Epithelial cell of esophagus (primary cell): ENCODE results near the gene USF3.

Experiments
- DNase-seq: peaks from one replicate; pipeline ENCODE4 v3.0.0; 2010; ENCODE audit warnings: low read depth
- H3K4me3 ChIP-seq: 2 replicates; pipeline ENCODE4 v1.5.1; 2011; ENCODE audit warnings: mild to moderate bottlenecking, low read length, control low read depth
- TF ChIP-seq, protein P1 (sequence below): IDR thresholded peaks from 2 replicates; pipeline ENCODE4 v1.5.1; 2011; ENCODE audit warnings: low read depth, mild to moderate bottlenecking, low read length, control low read depth, inconsistent platforms; ENCODE audit not compliant: insufficient read depth; ENCODE audit errors: missing control alignments

The USF3 gene

DNA sequence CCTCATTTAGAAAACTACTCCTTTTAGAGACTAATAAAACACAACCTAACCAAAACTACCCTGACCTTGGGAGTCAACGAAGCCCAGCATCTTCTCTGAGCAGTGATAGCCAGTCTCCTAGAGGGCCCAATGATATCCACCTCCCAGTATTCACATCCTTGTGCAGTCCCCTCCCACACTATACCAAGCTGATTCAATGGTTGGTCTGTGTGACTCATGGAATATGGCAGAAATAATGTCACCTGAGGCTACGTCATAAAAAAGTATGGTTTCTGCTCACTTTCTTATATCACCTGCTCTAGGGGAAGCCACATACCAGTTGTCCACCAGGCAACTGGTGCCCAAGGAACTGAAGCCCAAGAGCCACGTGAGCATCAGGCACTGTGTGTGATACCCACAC, 21.4 kb upstream of the USF3 start:
- TF ChIP-seq, protein P1, sequence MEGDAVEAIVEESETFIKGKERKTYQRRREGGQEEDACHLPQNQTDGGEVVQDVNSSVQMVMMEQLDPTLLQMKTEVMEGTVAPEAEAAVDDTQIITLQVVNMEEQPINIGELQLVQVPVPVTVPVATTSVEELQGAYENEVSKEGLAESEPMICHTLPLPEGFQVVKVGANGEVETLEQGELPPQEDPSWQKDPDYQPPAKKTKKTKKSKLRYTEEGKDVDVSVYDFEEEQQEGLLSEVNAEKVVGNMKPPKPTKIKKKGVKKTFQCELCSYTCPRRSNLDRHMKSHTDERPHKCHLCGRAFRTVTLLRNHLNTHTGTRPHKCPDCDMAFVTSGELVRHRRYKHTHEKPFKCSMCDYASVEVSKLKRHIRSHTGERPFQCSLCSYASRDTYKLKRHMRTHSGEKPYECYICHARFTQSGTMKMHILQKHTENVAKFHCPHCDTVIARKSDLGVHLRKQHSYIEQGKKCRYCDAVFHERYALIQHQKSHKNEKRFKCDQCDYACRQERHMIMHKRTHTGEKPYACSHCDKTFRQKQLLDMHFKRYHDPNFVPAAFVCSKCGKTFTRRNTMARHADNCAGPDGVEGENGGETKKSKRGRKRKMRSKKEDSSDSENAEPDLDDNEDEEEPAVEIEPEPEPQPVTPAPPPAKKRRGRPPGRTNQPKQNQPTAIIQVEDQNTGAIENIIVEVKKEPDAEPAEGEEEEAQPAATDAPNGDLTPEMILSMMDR: no peak
- H3K4me3 ChIP-seq: no peak overlapping the region
- no peak for DNase-seq

DNA sequence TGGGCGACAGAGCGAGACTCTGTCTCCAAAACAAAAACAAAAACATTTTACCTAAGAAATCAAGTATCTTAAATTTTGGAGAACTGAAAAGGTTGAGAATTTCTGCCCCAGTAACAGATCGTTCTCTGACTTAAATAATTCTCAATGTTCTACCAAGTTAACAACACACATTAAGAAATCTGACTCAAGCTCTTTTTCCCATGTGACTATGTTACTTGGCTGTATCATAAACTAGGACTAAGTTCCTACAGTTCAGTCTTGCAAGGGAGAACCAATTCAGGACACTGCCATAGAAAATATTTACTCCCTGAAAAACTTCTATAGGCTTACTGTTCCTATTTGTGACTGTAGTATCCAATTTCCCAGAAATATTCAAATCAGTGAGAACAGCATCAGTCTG, 20.9 kb upstream of the USF3 start:
- no peak overlapping the region for H3K4me3 ChIP-seq
- TF ChIP-seq, protein P1: no peak
- no peak for DNase-seq

DNA sequence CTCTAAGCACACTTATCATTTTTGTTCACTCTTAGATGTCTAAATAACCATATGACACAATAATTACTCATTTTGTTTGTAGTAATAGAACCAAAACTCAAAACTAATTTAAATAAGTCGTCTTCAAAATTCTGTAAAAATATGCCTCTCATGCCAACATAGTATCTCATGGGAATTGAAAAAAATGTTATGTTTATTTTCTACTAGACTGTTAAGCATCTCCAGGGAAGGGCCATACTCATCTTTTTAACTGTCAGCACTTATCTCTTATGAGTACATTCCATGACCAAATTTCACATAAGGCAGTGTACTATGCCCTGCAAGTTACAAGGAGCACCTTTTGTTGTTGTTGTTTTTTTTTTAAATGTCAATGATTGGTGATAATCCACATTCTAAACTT, 18.3 kb upstream of the USF3 start:
- no peak overlapping the region for H3K4me3 ChIP-seq
- no peak for DNase-seq
- TF ChIP-seq, protein P1: no peak

DNA sequence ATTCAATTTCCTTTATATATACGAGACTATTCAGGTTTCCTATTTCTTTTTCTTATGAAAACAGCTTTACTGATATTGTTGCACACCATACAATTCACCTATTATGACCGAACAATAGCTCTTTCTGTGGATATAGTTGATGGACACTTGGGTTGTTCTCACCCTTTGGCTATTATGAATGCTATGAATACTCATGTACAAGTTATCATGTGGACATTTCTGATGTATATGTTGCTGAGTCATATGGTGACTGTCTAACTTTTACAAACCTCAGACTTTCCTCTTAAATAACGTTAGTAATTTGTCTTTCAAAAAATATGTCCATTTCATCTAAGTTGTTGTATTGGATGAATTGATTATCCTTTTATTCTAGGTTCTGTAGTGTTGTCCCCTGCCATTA, 15.7 kb upstream of the USF3 start:
- no peak overlapping the region for H3K4me3 ChIP-seq
- TF ChIP-seq, protein P1: no peak
- peak; percentile 61 for DNase-seq

DNA sequence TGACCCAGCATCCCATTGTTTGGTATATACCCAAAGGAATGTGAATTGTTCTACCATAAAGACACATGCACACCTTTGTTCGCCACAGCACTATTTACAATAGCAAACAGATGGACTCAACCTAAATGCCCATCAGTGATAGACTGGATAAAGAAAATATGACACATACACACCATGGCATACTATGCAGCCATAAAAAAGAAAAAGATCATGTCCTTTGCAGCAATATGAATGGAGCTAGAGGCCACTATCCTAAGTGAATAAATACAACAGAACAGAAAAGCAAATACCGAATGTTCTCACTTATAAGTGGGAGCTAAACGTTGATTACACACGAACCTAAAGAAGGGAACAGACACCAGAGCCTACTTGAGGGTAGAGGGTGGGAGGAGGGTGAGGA, 11.4 kb upstream of the USF3 start:
- TF ChIP-seq, protein P1: no peak
- DNase-seq: no peak
- H3K4me3 ChIP-seq: no peak overlapping the region

DNA sequence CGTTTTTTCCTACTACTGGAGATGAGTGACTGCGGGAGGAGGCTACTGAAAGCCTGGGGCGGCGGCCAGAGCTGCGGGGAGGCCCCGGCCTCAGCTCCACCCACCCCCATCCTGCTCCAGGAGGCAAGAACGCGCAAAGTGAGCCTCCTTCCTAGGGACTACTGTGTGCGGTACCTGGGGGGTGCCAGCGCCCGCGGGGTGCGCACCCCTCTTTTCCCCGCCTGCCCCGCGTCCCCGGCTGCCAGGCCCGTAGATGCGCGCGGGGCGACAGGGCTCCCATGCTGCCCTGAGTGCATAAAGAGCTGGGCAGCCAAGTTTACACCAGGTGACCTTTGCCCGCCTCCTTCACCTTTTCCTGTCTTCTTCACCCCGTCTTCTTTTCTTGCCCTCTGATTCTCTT, 2.5 kb upstream of the USF3 start:
- TF ChIP-seq, protein P1: no peak

DNA sequence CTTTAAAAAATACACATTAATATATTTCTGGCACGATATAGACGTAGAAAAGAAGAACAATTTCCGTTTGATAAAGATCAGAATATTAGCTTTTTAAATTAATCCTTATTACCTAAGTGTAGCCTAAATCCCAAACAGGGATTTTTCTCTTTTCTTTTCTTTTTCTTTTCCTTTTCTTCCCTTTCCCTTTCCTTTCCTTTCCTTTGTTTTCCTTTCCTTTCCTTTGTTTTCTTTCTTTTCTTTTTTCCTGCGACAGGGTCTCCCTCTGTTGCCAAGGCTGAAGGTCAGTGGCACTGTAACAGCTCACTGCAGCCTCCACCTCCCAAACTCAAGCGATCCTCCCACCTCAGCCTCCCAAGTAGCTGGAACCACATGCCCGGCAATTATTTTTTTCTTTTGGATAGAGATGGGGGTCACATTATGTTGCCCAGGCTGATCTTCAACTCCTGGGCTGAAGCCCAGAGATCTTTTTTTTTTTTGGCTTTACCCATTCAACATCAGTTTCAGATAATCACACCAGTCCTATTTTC, 1.8 kb upstream of the USF3 start:
- TF ChIP-seq, protein P1: no peak
- DNase-seq: no peak
- H3K4me3 ChIP-seq: no peak overlapping the region

More for the DNA sequence above, 2.5 kb upstream of the USF3 start:
- DNase-seq: peak; percentile 35
- H3K4me3 ChIP-seq: peak overlapping the region; percentile 26
